HL-60 (cell line): ENCODE measurements around the gene SHISA4.

ENCODE experiments used
- DNase-seq, 2 experiments: peaks; one replicate each; pipeline ENCODE4 v3.0.0-alpha.2; 2010 to 2020; ENCODE audit warnings: low read depth in 1 of 2, low spot score in 1 of 2
- H3K27ac ChIP-seq: fragments of 250-450 bp; sonication (Bioruptor Pico); replicated peaks from 2 replicates; pipeline ENCODE4 v1.5.1; 2020; ENCODE audit warnings: mild to moderate bottlenecking, moderate library complexity
- H3K27me3 ChIP-seq: fragments of 250-450 bp; sonication (Bioruptor Pico); 2 replicates; pipeline ENCODE4 v1.5.1; 2021; ENCODE audit warnings: mild to moderate bottlenecking, moderate library complexity; ENCODE audit not compliant: insufficient read depth, poor library complexity, severe bottlenecking
- H3K4me3 ChIP-seq: replicated peaks from 2 replicates; pipeline ENCODE4 v1.5.1; 2011; ENCODE audit warnings: mild to moderate bottlenecking, control low read depth, low read length; ENCODE audit not compliant: insufficient read depth
- CTCF ChIP-seq: IDR thresholded peaks from one replicate; pipeline ENCODE4 v1.5.1; 2011; ENCODE audit warnings: low read length, control low read depth, inconsistent platforms; ENCODE audit not compliant: insufficient read depth
- GABPA ChIP-seq: IDR thresholded peaks from 2 replicates; pipeline ENCODE4 v1.6.1; 2012; ENCODE audit warnings: low read depth
- POLR2AphosphoS5 ChIP-seq: IDR thresholded peaks from 2 replicates; pipeline ENCODE4 v1.6.1; 2012; ENCODE audit warnings: low read depth
- SPI1 ChIP-seq: IDR thresholded peaks from 2 replicates; pipeline ENCODE4 v1.6.1; 2012; ENCODE audit warnings: low read depth, mild to moderate bottlenecking, borderline replicate concordance
- TF ChIP-seq, protein P1 (sequence below): IDR thresholded peaks from 2 replicates; pipeline ENCODE4 v1.6.1; 2012; ENCODE audit warnings: low read depth; ENCODE audit not compliant: insufficient replicate concordance

The SHISA4 gene

DNA sequence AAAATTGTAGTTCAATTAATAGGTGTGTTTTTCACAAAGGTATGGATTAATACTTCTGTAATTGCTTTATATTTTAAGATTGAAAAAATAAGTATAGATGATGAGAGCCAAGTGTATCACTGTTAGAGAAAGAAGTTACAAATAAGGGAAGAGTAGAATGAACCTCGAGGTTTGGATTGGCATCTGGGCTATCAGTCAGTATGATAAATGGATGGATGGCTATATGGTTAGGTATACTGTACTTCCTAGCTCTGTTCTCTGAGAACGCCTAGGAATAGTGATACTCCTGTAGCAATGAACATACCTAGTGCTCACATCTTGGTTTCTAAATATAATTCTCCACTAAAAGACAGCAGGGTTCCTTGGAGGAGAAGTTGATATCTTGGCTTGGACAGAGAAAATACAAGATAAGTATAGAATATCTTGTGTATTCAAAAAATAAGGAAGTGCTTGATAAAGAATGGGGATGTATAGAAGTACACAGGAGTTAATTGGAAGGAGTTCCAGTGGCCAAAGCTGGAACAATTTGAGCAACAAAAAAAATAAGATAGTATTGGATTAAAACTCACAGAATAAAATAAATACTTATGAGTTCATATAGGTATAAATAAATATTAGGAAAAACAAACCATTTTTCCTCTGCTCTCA lies 47.3 kb upstream of the SHISA4 start:
- Histone ChIP-seq H3K4me3 (no peak overlapping the region), H3K27me3 (no peaks in the 10 kb centered on the region), H3K27ac (no peak overlapping the region)
- peak; percentile 93 for TF ChIP-seq SPI1
- TF ChIP-seq, protein P1, sequence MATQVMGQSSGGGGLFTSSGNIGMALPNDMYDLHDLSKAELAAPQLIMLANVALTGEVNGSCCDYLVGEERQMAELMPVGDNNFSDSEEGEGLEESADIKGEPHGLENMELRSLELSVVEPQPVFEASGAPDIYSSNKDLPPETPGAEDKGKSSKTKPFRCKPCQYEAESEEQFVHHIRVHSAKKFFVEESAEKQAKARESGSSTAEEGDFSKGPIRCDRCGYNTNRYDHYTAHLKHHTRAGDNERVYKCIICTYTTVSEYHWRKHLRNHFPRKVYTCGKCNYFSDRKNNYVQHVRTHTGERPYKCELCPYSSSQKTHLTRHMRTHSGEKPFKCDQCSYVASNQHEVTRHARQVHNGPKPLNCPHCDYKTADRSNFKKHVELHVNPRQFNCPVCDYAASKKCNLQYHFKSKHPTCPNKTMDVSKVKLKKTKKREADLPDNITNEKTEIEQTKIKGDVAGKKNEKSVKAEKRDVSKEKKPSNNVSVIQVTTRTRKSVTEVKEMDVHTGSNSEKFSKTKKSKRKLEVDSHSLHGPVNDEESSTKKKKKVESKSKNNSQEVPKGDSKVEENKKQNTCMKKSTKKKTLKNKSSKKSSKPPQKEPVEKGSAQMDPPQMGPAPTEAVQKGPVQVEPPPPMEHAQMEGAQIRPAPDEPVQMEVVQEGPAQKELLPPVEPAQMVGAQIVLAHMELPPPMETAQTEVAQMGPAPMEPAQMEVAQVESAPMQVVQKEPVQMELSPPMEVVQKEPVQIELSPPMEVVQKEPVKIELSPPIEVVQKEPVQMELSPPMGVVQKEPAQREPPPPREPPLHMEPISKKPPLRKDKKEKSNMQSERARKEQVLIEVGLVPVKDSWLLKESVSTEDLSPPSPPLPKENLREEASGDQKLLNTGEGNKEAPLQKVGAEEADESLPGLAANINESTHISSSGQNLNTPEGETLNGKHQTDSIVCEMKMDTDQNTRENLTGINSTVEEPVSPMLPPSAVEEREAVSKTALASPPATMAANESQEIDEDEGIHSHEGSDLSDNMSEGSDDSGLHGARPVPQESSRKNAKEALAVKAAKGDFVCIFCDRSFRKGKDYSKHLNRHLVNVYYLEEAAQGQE: no peak
- DNase-seq: no peak

DNA sequence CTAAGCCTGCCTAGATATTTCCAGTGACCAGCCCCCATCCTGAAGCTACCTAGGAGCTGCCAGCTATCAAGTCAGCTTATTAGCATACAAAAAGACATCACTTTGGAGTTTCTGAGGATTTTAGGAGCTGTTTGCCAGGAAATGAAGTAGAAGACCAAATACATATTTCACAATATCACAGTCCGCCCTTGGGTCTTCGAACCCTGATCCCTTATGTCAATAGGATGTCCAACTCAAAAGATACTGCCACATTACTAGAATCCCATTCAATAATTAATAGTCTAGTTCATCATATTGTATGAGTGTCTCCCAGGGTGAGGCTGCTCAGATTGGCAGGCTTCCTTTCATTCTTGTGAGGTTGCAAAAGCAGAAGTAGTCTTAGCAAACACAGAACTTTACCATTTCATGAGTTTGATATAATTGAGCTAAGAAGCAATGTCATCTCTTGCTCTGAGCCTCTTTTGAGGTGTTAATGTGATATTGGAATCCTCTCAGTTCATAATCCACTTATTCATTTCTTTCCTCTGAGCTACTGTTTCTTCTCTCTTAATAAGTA lies 46.1 kb upstream of the SHISA4 start:
- no peak overlapping the region for H3K27ac ChIP-seq
- DNase-seq: peak in 1 of 2 experiments; percentile 34
- no peaks in the 10 kb centered on the region for H3K27me3 ChIP-seq

GRCh38 chr1:201845331-201846083 lies 43.2 kb upstream of the SHISA4 start:
- Histone ChIP-seq H3K27me3 (no peaks in the 10 kb centered on the region), H3K27ac (no peak overlapping the region), H3K4me3 (no peak overlapping the region)
- TF ChIP-seq, protein P1: no peak
- no peak for TF ChIP-seq POLR2AphosphoS5
- TF ChIP-seq SPI1: no peak
- no peak for TF ChIP-seq CTCF
- TF ChIP-seq GABPA: no peak
- no peak for DNase-seq

More for the DNA sequence above, 46.1 kb upstream of the SHISA4 start:
- TF ChIP-seq POLR2AphosphoS5 (no peak), SPI1 (peak; percentile 1; the same call in 1 of the 2 replicates)
- no peak overlapping the region for H3K4me3 ChIP-seq

DNA sequence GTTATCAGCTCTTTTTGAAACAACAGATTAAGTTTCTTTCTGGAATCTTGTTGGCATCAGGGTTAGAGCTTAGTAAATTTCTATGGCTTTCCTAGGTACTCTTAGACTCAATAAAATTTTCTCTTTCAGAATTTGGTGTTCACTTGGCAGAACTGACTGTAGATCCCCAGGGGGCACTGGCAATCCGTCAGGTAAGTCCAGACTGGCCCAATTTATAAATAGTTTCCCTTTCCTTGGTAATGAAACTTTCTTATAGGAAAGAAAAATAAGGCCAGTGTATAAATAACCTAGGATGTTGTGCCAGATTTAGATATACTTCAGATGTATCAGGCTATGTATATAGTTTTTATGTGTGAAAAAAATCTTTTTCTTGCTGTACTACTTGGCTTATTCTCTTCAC lies 41.5 kb upstream of the SHISA4 start:
- Histone ChIP-seq H3K27me3 (no peaks in the 10 kb centered on the region), H3K4me3 (no peak overlapping the region), H3K27ac (no peak overlapping the region)
- no peak for TF ChIP-seq CTCF
- TF ChIP-seq, protein P1: no peak
- no peak for TF ChIP-seq GABPA
- no peak for TF ChIP-seq POLR2AphosphoS5
- TF ChIP-seq SPI1: no peak
- no peak for DNase-seq
